IMR-90 (cell line): ENCODE measurements around the gene TMC4. TPM values are rescaled to one million over a fixed set of nuclear protein-coding genes. Genes with fewer than 3 reads are reported as not detected.

Experiments
- ATAC-seq: fragments of 200-7000 bp; cut with Tn5 transposase; 2 replicates; pipeline ENCODE4 v1.9.1; 2020; ENCODE audit warnings: low read depth, mild to moderate bottlenecking, moderate library complexity
- BruUV-seq: library from RNA; stranded (reverse); fragments of 400-500 nt; replicated peaks from 2 replicates; lab custom pipeline; 2021; lab: Mats Ljungman, UMichigan
- CTCF ChIA-PET: fragments of 300-600 bp; formaldehyde crosslinking; extraction: SDS; loops from one replicate; lab custom pipeline; 2021; ENCODE audit warnings: antibody characterized with exemption; lab: Yijun Ruan, JAX
- POLR2A ChIA-PET: fragments of 300-600 bp; sonication (Branson Sonifier 250); formaldehyde crosslinking; loops from one replicate; lab custom pipeline; 2022; ENCODE audit warnings: antibody characterized with exemption; ENCODE audit not compliant: unreplicated experiment; lab: Charles Lee
- DNase-seq: peaks from one replicate; pipeline ENCODE4 v3.0.0; 2013
- H2AFZ ChIP-seq: replicated peaks from 2 replicates; pipeline ENCODE3; 2013; ENCODE audit warnings: low read length, mild to moderate bottlenecking; ENCODE audit not compliant: poor library complexity
- H2AK5ac ChIP-seq: 2 replicates; pipeline ENCODE4 v1.6.1; 2013; ENCODE audit warnings: low read depth, low read length, inconsistent platforms
- H2AK9ac ChIP-seq: replicated peaks from 2 replicates; pipeline ENCODE3; 2013; ENCODE audit warnings: mild to moderate bottlenecking, low read depth, low read length, moderate library complexity; ENCODE audit not compliant: poor library complexity
- H2BK120ac ChIP-seq: 2 replicates; pipeline ENCODE4 v1.6.1; 2013; ENCODE audit warnings: low read depth, low read length, inconsistent platforms
- H2BK15ac ChIP-seq: 3 replicates; pipeline ENCODE4 v1.6.1; 2013; ENCODE audit warnings: low read depth, low read length, inconsistent platforms
- H2BK20ac ChIP-seq: 2 replicates; pipeline ENCODE4 v1.6.1; 2013; ENCODE audit warnings: low read depth, mild to moderate bottlenecking, inconsistent platforms, low read length, moderate library complexity
- H2BK5ac ChIP-seq: 2 replicates; pipeline ENCODE4 v1.6.1; 2013; ENCODE audit warnings: mild to moderate bottlenecking, low read depth, low read length, inconsistent platforms; ENCODE audit not compliant: poor library complexity, severe bottlenecking
- H3K14ac ChIP-seq: replicated peaks from 2 replicates; pipeline ENCODE4 v1.6.1; 2013; ENCODE audit warnings: low read depth, low read length, inconsistent platforms
- H3K18ac ChIP-seq: 2 replicates; pipeline ENCODE4 v1.6.1; 2013; ENCODE audit warnings: low read depth, low read length, control low read depth
- H3K23ac ChIP-seq: 2 replicates; pipeline ENCODE4 v1.6.1; 2013; ENCODE audit warnings: low read depth, low read length, inconsistent platforms
- H3K27ac ChIP-seq: 2 replicates; pipeline ENCODE4 v1.5.1; 2013; ENCODE audit warnings: mild to moderate bottlenecking, control low read depth, low read length; ENCODE audit not compliant: insufficient read depth
- H3K27me3 ChIP-seq: 2 replicates; pipeline ENCODE4 v1.6.1; 2013; ENCODE audit warnings: low read length; ENCODE audit not compliant: control insufficient read depth, insufficient read depth
- H3K36me3 ChIP-seq: 2 replicates; pipeline ENCODE4 v1.6.1; 2013; ENCODE audit warnings: low read length, mixed read lengths; ENCODE audit not compliant: control insufficient read depth, insufficient read depth
- H3K4ac ChIP-seq: 2 replicates; pipeline ENCODE4 v1.6.1; 2013; ENCODE audit warnings: low read depth, low read length, inconsistent platforms
- H3K4me1 ChIP-seq: 2 replicates; pipeline ENCODE4 v1.6.1; 2013; ENCODE audit warnings: low read length, mixed read lengths; ENCODE audit not compliant: control insufficient read depth, insufficient read depth
- H3K4me2 ChIP-seq: 2 replicates; pipeline ENCODE4 v1.6.1; 2013; ENCODE audit warnings: low read depth, mild to moderate bottlenecking, control low read depth, low read length, moderate library complexity
- H3K4me3 ChIP-seq: 2 replicates; pipeline ENCODE4 v1.5.1; 2013; ENCODE audit warnings: low read depth, mild to moderate bottlenecking, control low read depth, low read length, moderate library complexity; ENCODE audit not compliant: insufficient read depth
- H3K56ac ChIP-seq: 2 replicates; pipeline ENCODE4 v1.6.1; 2013; ENCODE audit warnings: low read length, inconsistent platforms; ENCODE audit not compliant: insufficient read depth; ENCODE audit errors: extremely low read depth
- H3K79me1 ChIP-seq, 2 experiments: 2 replicates each; pipeline ENCODE4 v1.6.1; 2013; ENCODE audit warnings: low read length in 2 of 2, inconsistent platforms in 1 of 2, low read depth in 1 of 2
- H3K9ac ChIP-seq: 2 replicates; pipeline ENCODE4 v1.6.1; 2013; ENCODE audit warnings: low read depth, low read length, control low read depth
- H3K9me1 ChIP-seq: 2 replicates; pipeline ENCODE4 v1.6.1; 2013; ENCODE audit warnings: low read length, inconsistent platforms; ENCODE audit not compliant: insufficient read depth
- H3K9me3 ChIP-seq: 2 replicates; pipeline ENCODE4 v1.6.1; 2013; ENCODE audit warnings: low read length; ENCODE audit not compliant: control insufficient read depth, insufficient read depth
- H4K20me1 ChIP-seq: 2 replicates; pipeline ENCODE4 v1.6.1; 2013; ENCODE audit warnings: low read length, inconsistent platforms; ENCODE audit not compliant: insufficient read depth
- H4K5ac ChIP-seq: 2 replicates; pipeline ENCODE4 v1.6.1; 2013; ENCODE audit warnings: mild to moderate bottlenecking, low read depth, low read length, control low read depth
- H4K8ac ChIP-seq, 2 experiments: 2 replicates each; pipeline ENCODE4 v1.6.1; 2013; ENCODE audit warnings: low read depth in 2 of 2, low read length in 2 of 2, control low read depth in 1 of 2, inconsistent platforms in 1 of 2
- H4K91ac ChIP-seq: 2 replicates; pipeline ENCODE4 v1.6.1; 2013; ENCODE audit warnings: low read depth, low read length, inconsistent platforms; ENCODE audit not compliant: insufficient read depth
- CHD1 ChIP-seq: IDR thresholded peaks from 2 replicates; pipeline ENCODE4 v1.6.1; 2012; ENCODE audit warnings: low read depth, low read length, improper control_type of control experiment
- MAFK ChIP-seq: IDR thresholded peaks from 2 replicates; pipeline ENCODE4 v1.6.1; 2012; ENCODE audit warnings: low read depth, low read length, improper control_type of control experiment
- MXI1 ChIP-seq: IDR thresholded peaks from 2 replicates; pipeline ENCODE4 v1.6.1; 2012; ENCODE audit warnings: low read depth, mild to moderate bottlenecking, low read length, moderate library complexity, borderline replicate concordance
- RFX5 ChIP-seq: IDR thresholded peaks from 2 replicates; pipeline ENCODE4 v1.8.0; 2012; ENCODE audit warnings: low read depth, mild to moderate bottlenecking, low read length, moderate library complexity
- SMC3 ChIP-seq: fragments of 150-350 bp; IDR thresholded peaks from 2 replicates; pipeline ENCODE4 v1.6.1; 2016; ENCODE audit warnings: low read depth, mild to moderate bottlenecking, antibody characterized with exemption, low read length, moderate library complexity
- WGBS, 2 experiments: methylation state at CpG; one replicate each; pipeline versions ENCODE4 v1.1.5 to v1.1.7; 2013; ENCODE audit warnings: missing lambda C conversion rate in 2 of 2; ENCODE audit not compliant: insufficient read length in 1 of 2; ENCODE audit errors: extremely low coverage in 2 of 2; 5-methylcytosine and 5-hydroxymethylcytosine counted together
- dilution Hi-C: fragments of 300-500 bp; cut with HindIII; formaldehyde crosslinking; loops from one replicate; pipeline ENCODE4 v1.14.3; 2018; ENCODE audit warnings: low sequenced_read_pairs; ENCODE audit not compliant: unreplicated experiment
- in situ Hi-C: fragments of 300-500 bp; cut with MboI; formaldehyde crosslinking; loops from 3 replicates; pipeline ENCODE4 v1.14.3; 2019; ENCODE audit warnings: low sequenced_read_pairs, inconsistent platforms, mixed read lengths
- intact Hi-C: fragments of 100-400 bp; cut with micrococcal nuclease; formaldehyde crosslinking; loops from 2 replicates; pipeline ENCODE4 v1.10.0; 2022
- polyA plus RNA-seq, 3 experiments: library from polyadenylated mRNA; depleted of rRNA; stranded (reverse); fragments of >200 nt; gene quantifications; 2 replicates each; pipeline ENCODE4 v1.2.3, GENCODE V29; 2012; ENCODE audit warnings: low replicate concordance in 1 of 3
- total RNA-seq: library from RNA; depleted of rRNA; stranded (reverse); fragments of >200 nt; gene quantifications from 2 replicates; pipeline ENCODE4 v1.2.3, GENCODE V29; 2012

TMC4 gene
- total and polyA plus RNA-seq, 2 of the 4 experiments (the other 2 are of a cell fraction) = 0.72 to 1.1 TPM

DNA sequence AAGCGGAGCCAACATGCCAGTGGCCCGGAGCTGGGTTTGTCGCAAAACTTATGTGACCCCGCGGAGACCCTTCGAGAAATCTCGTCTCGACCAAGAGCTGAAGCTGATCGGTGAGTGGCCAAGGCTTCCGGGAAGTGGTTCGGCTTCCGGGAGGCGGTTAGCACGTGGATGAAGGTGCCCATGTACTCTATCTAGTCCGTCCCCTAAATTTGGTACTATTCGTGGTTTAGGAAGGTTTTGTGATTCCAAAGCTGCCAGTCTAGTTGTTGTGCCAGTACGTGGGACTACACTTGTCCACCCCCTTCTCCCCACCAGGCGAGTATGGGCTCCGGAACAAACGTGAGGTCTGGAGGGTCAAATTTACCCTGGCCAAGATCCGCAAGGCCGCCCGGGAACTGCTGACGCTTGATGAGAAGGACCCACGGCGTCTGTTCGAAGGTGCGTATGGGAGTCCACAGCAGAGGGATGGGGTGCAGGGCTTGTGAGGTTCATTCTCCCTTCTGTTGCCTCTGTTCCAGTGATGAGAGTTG, 28.3 kb upstream of the TMC4 start:
- H3K9me1 ChIP-seq = peaks cover 9% of the 10 kb centered on the region
- no peak overlapping the region; the same call in 1 of the 2 replicates for H3K18ac ChIP-seq
- peaks cover 55% of the 10 kb centered on the region for H4K20me1 ChIP-seq
- no peak for DNase-seq
- peak overlapping the region; percentile 72 to 73; a peak in 2 of 4 replicates for H4K8ac ChIP-seq
- ChIA-PET CTCF (no interaction called here), POLR2A (interaction anchor here (0.8 to 2.0 kb wide), 5 partner anchors 9 to 64 kb away, joined by 3 to 10 read pairs (median 5); partner anchors contain the start of genes CNOT3, LENG1, MBOAT7 and TSEN34)
- peak overlapping the region; percentile 96 for H3K14ac ChIP-seq
- no peak overlapping the region for H2BK20ac ChIP-seq
- TF ChIP-seq MAFK = no peak
- TF ChIP-seq MXI1 = peak; percentile 52; the same call in 1 of the 2 replicates
- no peak for TF ChIP-seq CHD1
- TF ChIP-seq RFX5 = peak; percentile 61
- TF ChIP-seq SMC3 = no peak
- H3K27me3 ChIP-seq = no peaks in the 10 kb centered on the region
- H3K9ac ChIP-seq = peak overlapping the region; percentile 86
- peak overlapping the region; percentile 79; the same call in 1 of the 2 replicates for H3K23ac ChIP-seq
- no peaks in the 10 kb centered on the region for H3K9me3 ChIP-seq
- peak overlapping the region; percentile 53 for H3K4me3 ChIP-seq
- H3K4me1 ChIP-seq = peaks cover 7% of the 10 kb centered on the region
- in situ Hi-C loops = loop anchor here (10.0 kb wide), 1 partner anchor 254 kb away; no protein-coding TSS in a partner anchor
- H2BK5ac ChIP-seq = peak overlapping the region; percentile 89
- H3K27ac ChIP-seq = peak overlapping the region; percentile 92
- TSS peak; percentile 70 for BruUV-seq
- H4K91ac ChIP-seq = peak overlapping the region; percentile 73
- no peak for ATAC-seq
- no peak overlapping the region for H2BK120ac ChIP-seq
- H3K4ac ChIP-seq = peak overlapping the region; percentile 75
- intact Hi-C loops = no loop called here
- H3K56ac ChIP-seq = peak overlapping the region; percentile 82
- dilution Hi-C loops = no loop called here
- H2AK5ac ChIP-seq = peak overlapping the region; percentile 91
- H4K5ac ChIP-seq = 0 out of 2 replicates have a peak overlapping the region, but pooled peaks have one; percentile 9
- H2BK15ac ChIP-seq = no peak overlapping the region
- peak overlapping the region; percentile 87 for H3K4me2 ChIP-seq
- H2AFZ ChIP-seq = peak overlapping the region; percentile 97
- WGBS, 2 experiments = 0% methylated on average over 8 of the region's 28 CpGs; no CpG with 5 or more reads in 1 of the 2 experiments
- H2AK9ac ChIP-seq = peak overlapping the region; percentile 91
- peaks cover 5 to 55% of the 10 kb centered on the region in 2 experiments; a peak in 3 of 4 replicates for H3K79me1 ChIP-seq
- peaks cover 40% of the 10 kb centered on the region for H3K36me3 ChIP-seq
